Osteocyte (in vitro differentiated cells): ENCODE data around the gene RNF207. TPM values are rescaled to one million over a fixed set of nuclear protein-coding genes. Genes with fewer than 3 reads are reported as not detected.

Source experiments
- DNase-seq: peaks from one replicate; pipeline ENCODE4 v3.0.0; 2021; ENCODE audit warnings: mixed read lengths; ENCODE audit not compliant: unreplicated experiment; ENCODE audit errors: extremely low spot score
- H3K27ac Mint-ChIP-seq: one replicate; pipeline ENCODE4 v1.8.0; 2021; ENCODE audit warnings: mild to moderate bottlenecking, mixed read lengths; ENCODE audit not compliant: unreplicated experiment
- H3K27me3 Mint-ChIP-seq: one replicate; pipeline ENCODE4 v1.8.0; 2021; ENCODE audit warnings: mixed read lengths; ENCODE audit not compliant: unreplicated experiment
- H3K36me3 Mint-ChIP-seq: one replicate; pipeline ENCODE4 v1.8.0; 2021; ENCODE audit warnings: mixed read lengths; ENCODE audit not compliant: unreplicated experiment
- H3K4me1 Mint-ChIP-seq: one replicate; pipeline ENCODE4 v1.8.0; 2021; ENCODE audit warnings: mixed read lengths; ENCODE audit not compliant: unreplicated experiment
- H3K4me3 Mint-ChIP-seq: one replicate; pipeline ENCODE4 v1.8.0; 2021; ENCODE audit warnings: mild to moderate bottlenecking, moderate library complexity, mixed read lengths; ENCODE audit not compliant: unreplicated experiment
- H3K9me3 Mint-ChIP-seq: one replicate; pipeline ENCODE4 v1.8.0; 2021; ENCODE audit warnings: mixed read lengths; ENCODE audit not compliant: unreplicated experiment
- total RNA-seq: library from RNA; stranded (reverse); gene quantifications from 2 replicates; pipeline ENCODE4 v1.2.1, GENCODE V29; 2021
- TF ChIP-seq, protein P1 (sequence below): fragments of 200-600 bp; sonication (generic); IDR thresholded peaks from 2 replicates; pipeline ENCODE4 v1.5.0; 2021; ENCODE audit warnings: antibody characterized with exemption, mild to moderate bottlenecking, moderate library complexity

The RNF207 gene
- total RNA-seq, 1 donor from 2014 or later: 12.4 TPM

DNA sequence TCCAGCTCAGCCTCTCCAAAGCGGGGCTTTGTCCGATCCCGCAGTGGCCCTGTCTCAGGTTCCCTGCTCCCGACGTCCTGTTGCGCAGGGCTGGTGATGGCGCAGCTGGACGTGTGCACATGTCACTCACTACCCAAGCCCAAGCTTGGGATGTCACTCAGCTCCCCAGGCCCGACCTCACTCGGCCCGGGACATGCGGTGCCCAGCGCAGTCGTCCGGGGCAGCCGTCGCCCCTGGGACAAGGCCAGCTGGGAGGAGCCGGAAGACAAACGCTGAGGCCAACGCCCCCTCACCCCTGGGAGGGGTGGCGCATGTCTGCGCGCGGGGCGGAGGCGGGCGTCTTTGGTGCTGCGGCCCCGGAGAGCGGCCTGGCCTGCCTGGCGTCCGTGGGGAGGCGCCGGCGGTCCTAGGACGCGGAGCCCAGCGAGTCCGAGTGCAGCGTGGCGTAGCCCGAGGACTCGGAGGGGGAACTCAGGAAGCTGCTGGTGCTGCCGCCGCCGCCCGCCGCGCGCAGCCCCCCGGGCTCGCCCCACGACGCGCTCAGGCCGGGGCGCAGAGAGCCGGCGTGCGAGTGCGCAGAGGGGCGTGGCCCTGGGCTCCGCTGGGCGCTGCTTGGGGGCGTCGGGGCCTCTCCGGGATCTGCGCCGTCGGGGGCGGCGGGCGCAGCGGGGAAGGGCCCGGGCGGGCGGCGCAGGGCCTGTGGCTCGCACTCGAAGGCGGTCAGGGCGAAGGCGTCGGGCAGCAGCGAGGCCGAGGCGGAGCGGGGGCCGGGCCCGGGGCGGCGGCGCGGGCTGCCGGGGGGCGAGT, 43.2 kb downstream of the RNF207 start:
- peaks cover 31% of the 10 kb centered on the region for H3K27me3 Mint-ChIP-seq
- H3K36me3 Mint-ChIP-seq: no peaks in the 10 kb centered on the region
- TF ChIP-seq, protein P1, sequence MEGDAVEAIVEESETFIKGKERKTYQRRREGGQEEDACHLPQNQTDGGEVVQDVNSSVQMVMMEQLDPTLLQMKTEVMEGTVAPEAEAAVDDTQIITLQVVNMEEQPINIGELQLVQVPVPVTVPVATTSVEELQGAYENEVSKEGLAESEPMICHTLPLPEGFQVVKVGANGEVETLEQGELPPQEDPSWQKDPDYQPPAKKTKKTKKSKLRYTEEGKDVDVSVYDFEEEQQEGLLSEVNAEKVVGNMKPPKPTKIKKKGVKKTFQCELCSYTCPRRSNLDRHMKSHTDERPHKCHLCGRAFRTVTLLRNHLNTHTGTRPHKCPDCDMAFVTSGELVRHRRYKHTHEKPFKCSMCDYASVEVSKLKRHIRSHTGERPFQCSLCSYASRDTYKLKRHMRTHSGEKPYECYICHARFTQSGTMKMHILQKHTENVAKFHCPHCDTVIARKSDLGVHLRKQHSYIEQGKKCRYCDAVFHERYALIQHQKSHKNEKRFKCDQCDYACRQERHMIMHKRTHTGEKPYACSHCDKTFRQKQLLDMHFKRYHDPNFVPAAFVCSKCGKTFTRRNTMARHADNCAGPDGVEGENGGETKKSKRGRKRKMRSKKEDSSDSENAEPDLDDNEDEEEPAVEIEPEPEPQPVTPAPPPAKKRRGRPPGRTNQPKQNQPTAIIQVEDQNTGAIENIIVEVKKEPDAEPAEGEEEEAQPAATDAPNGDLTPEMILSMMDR: no peak
- H3K27ac Mint-ChIP-seq: no peak overlapping the region
- no peaks in the 10 kb centered on the region for H3K9me3 Mint-ChIP-seq
- H3K4me3 Mint-ChIP-seq: no peak overlapping the region
- H3K4me1 Mint-ChIP-seq: peaks cover 11% of the 10 kb centered on the region
- DNase-seq: no peak

DNA sequence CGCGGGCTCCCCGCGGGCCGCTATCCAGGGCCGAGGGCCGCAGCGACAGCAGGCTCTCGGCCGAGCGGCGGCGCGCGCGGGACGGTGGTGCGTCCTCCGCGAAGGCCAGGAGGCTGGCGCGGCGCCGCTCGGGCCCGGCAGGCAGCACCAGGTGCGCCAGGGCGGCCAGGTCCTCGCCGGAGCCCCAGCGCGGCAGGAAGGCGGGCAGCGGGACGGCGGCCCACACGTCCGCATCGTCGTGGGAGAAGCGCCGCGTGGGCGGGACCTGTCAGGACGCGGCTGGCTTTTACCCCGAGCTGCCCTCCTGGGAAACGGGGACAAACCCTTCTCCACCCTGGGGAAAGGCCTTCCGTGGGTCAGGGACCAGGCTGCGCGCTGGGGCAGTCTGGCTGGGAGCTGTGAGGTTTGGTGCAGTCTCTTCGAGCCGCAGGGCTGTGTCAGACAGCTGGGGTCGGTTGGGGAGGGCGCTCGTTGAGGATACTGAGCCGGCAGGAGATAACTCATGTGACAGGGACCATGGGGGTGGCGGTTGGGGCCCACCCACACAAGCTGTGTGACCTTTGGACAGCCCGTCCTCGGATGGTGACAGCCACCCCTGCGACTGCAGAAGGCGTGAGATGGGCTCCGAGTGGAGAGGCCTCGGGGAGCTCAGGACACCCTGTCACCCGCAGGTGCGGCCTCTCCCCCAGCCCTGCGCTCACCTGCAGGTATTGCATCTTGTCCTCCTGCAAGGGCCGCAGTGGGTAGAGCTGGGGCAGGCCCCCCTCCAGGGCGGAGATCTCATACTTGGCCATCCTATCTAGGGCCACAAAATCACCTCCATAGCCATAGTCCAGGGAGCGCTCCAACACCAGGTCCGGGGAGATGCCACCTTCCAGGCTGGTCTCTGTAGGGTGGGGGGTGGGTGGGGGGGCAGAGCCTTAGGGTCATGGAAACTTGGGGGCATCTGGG, 44.1 kb downstream of the RNF207 start:
- H3K4me3 Mint-ChIP-seq: no peak overlapping the region
- no peak overlapping the region for H3K27ac Mint-ChIP-seq
- H3K36me3 Mint-ChIP-seq: no peaks in the 10 kb centered on the region
- TF ChIP-seq, protein P1: no peak
- DNase-seq: no peak
- peaks cover 11% of the 10 kb centered on the region for H3K4me1 Mint-ChIP-seq
- H3K27me3 Mint-ChIP-seq: peaks cover 26% of the 10 kb centered on the region
- H3K9me3 Mint-ChIP-seq: no peaks in the 10 kb centered on the region

DNA sequence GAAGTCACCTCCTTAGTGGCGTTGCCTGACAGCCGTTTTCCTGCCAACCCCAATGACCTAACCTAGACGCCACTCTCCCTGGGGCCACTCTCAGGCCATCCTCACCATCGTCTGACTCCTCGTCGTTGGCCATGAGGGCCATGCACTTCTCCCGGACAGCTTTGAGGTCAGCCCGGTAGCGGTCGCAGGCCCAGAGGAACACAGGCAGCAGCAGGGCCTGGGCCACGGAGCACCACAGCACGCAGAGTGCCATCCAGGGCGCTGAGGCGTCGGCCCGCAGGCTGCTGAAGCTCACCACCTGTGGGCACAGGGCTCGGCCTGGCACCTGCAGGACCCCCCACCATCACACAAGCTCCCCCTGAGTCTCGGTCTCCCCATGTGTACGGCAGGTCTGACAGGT, 45.3 kb downstream of the RNF207 start:
- no peaks in the 10 kb centered on the region for H3K9me3 Mint-ChIP-seq
- no peak overlapping the region for H3K4me3 Mint-ChIP-seq
- DNase-seq: no peak
- TF ChIP-seq, protein P1: no peak
- peaks cover 26% of the 10 kb centered on the region for H3K27me3 Mint-ChIP-seq
- H3K36me3 Mint-ChIP-seq: no peaks in the 10 kb centered on the region
- peaks cover 9% of the 10 kb centered on the region for H3K4me1 Mint-ChIP-seq
- no peak overlapping the region for H3K27ac Mint-ChIP-seq

DNA sequence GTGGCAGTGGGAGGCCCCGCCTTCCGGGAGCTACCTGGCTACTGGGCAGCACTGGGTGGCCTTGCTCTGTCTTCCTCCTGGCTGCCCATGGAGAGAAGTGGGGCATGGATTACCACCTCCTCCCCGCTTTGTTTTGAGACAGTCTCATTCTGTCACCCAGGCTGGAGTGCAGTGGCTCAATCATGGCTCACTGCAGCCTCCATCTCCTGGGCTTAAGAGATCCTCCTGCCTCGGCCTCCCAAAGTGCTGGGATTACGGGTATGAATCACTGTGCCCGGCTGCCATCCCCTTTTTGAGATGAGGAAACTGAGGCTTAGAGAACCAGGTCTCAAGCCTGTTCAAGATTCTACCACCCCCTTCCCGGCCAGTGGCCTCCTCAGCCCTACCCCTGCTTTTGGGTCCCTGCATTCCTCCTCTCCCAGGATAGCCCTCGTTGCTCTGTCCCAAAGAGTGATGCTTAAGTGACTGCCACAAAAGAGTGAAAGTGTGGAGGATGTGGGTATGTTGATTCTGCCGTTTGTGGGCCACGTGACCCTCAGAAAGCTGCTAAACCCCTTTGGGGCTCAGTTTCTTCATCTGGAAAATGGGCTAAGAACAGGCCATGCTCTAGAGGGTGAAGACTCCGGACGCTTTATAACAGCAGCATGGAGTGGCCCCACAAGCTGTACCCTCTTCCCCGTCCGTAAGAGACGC, 45.9 kb downstream of the RNF207 start:
- Mint-ChIP-seq H3K9me3 (no peaks in the 10 kb centered on the region), H3K36me3 (no peaks in the 10 kb centered on the region), H3K4me1 (peaks cover 4% of the 10 kb centered on the region), H3K27ac (no peak overlapping the region), H3K27me3 (peaks cover 22% of the 10 kb centered on the region), H3K4me3 (no peak overlapping the region)
- no peak for DNase-seq
- TF ChIP-seq, protein P1: no peak
